Gastroesophageal sphincter (tissue), 3 donors: ENCODE data around the gene IL25.

Experiments used
- CTCF ChIP-seq, 4 experiments: fragments of 200-600 bp in 2 of 4; fragments of 450-650 bp in 2 of 4; sonication (generic) in 1 of 4; IDR thresholded peaks; one replicate each; pipeline ENCODE4 v1.5.1; 2017 to 2019; ENCODE audit warnings: antibody characterized with exemption in 4 of 4, mild to moderate bottlenecking in 2 of 4, moderate library complexity in 2 of 4
- EP300 ChIP-seq: sonication (generic); formaldehyde crosslinking; IDR thresholded peaks from one replicate; pipeline ENCODE4 v1.6.1; 2017; ENCODE audit warnings: antibody characterized with exemption, mild to moderate bottlenecking
- POLR2A ChIP-seq, 2 donors: fragments of 450-650 bp; IDR thresholded peaks; one replicate each; pipeline ENCODE4 v1.6.1; 2017; ENCODE audit warnings: antibody characterized with exemption in 2 of 2, mild to moderate bottlenecking in 2 of 2, moderate library complexity in 1 of 2
- POLR2AphosphoS5 ChIP-seq: sonication (generic); formaldehyde crosslinking; IDR thresholded peaks from one replicate; pipeline ENCODE4 v1.6.1; 2017; ENCODE audit warnings: antibody characterized with exemption

- no peak for TF ChIP-seq CTCF (IDR thresholded peaks at IDR 0.05)
- TF ChIP-seq POLR2A (IDR thresholded peaks at IDR 0.05) = no peak
- no peak for TF ChIP-seq POLR2AphosphoS5
- TF ChIP-seq EP300 = no peak
Measured at GRCh38 chr14:23344481-23344880, 28.1 kb upstream of the IL25 start.
